DMS 273 (cell line): ENCODE data around the gene PYGB.
A peak's percentile ranks its signal among the peaks of the same experiment; 100 is the strongest.

Source experiments
- DNase-seq: peaks from one replicate; lab custom pipeline; 2025; ENCODE audit not compliant: unreplicated experiment; lab: John Stamatoyannopoulos, UW

Gene PYGB

DNA sequence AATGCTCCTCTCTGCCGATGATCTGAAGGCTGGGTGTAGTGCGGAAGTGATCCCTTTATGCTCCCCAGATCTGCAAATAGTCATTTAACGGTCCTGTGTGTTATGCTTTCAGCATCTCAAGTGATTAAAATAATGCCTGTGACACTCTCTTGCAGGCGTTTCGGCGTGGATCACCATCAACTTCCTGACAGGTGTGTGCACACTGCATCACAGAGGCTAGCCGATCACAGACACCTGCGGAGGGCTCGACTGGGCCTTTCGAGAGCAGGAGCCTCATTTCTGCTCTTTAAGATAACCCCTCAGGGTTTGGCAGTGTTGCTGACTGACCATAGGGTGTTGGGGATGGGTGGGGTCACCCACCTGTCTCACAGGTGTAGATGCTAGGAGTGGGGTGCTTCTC lies 32.4 kb upstream of the PYGB start:
- no peak for DNase-seq

GRCh38 chr20:25216199-25216945 lies 31.5 kb upstream of the PYGB start:
- DNase-seq, result no peak

DNA sequence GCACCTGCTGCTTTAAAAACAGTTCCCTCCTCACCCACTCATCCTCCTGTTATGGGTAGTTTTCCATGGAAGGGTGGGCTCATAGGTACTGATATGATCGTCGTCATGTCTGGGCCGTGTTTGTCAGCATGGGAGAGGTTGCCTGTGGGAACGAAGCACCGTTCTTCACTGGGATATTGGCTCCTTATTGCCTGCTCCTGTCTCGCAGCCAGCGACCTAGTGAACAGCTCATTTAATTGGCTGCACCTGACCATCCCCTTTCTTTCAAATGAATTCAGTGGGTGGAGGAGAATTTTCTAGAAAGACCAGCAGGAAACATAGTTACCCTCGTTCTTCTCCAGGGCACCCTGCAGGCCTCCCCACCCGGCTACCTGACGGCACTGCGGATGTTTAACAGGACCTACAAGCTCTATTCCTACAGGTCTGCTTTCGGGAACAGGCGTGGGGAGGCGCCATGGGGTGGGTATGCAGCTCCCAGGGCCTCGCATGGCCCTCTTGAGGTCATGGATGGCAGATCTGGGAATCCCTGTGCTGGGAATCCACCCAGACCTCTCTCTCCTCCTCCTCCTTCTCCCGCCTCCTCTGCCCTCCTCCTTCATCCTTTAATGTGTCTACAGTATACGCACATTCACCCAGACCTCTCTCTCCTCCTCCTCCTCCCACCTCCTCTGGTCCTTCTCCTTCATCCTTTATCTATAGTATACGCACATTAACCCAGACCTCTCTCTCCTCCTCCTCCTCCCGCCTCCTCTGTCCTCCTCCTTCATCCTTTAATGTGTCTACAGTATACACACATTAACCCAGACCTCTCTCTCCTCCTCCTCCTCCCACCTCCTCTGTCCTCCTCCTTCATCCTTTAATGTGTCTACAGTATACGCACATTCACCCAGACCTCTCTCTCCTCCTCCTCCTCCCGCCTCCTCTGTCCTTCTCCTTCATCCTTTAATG lies 30.4 kb upstream of the PYGB start:
- DNase-seq, result no peak

DNA sequence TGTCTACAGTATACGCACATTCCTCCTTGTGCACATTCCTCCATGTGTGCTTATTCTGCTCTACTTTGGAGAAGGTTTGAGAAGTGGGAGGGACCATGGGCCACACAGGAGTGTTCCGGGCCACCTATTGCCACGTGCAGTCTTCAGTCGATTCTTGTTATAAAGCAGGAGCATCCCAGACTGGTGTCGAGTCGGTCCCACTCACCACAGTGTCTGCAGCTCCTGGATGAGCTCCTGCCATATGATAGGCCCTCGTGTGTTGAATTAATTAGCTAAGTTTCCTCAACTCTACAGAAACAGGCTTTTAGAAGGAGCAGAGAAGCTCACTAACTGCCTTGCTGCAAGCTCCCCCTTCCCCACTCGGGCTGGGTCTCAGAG lies 29.8 kb upstream of the PYGB start:
- DNase-seq, result no peak

GRCh38 chr20:25218492-25218891 lies 29.4 kb upstream of the PYGB start:
- DNase-seq, result no peak

- no peak for DNase-seq
Observed at GRCh38 chr20:25219365-25219764, 28.5 kb upstream of the PYGB start.

DNA sequence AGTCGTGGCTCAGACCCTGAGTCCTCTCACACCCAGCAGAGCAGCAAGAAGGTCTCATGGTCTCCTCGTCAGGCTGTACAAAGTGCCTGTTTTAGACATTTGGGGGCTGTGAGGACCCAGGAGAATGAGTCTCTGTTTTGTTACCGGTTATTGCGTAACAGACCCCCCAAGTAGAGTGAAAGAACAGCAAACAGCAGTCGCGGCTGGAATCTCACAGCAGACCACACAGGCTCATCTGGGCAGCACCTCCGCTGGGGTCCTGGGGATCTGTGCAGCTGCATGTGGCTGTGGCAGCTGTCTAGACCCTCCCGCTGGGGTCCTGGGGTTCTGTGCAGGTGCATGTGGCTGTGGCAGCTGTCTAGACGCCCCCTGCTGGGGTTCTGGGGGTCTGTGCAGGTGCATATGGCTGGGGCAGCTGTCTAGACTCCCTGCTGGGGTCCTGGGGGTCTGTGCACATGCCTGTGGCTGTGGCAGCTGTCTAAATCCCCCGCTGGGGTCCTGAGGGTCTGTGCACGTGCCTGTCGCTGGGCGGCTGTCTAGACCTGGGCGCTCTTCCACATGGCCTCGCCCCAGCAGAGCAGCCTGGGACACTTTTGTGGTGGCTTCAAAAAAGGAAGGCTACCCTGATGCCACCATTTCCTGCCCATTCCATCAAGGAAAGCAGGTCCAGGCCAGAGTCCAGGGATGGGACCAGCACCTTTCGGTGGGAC lies 27.7 kb upstream of the PYGB start:
- peak; percentile 70 for DNase-seq

DNA sequence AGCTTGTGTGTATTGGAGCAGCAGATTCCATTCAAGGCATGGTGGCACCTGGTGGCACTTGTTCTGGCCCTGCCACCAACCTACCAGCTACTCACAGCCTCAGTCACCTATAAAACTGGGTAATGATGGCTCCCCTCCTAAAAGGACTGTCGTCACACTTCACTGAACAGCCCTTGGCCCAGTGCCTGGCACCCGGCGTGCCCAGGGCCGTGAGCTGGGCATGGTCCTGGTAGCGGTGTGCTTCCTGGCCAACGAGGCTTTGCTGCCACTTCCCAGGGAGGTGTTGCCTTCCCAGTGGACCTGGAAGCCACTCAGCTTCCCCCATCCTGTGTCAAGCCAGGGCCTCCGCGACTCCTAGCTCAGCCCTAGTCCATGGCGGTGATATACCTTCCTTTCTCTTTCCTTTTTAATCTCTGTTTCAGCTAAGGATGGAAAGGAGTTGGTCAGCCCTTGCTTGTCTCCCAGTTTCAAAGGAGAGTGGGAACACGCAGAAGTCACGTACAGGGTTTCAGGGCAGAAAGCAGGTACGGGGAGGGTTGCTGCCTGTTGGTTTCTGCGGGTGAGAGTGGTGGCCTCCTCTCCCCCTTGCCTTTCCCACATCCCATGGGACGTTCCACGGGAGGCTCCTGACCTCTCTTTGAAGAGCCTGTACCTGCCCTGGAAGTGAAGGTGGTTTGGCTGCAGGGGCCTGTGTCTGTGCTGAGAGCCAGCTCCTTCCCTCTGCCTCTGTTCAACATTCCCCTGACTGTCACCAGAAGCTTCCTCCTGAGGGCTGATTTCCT lies 26.9 kb upstream of the PYGB start:
- peak; percentile 28 for DNase-seq

GRCh38 chr20:25221592-25222460 lies 26.1 kb upstream of the PYGB start:
- DNase-seq, result no peak

DNA sequence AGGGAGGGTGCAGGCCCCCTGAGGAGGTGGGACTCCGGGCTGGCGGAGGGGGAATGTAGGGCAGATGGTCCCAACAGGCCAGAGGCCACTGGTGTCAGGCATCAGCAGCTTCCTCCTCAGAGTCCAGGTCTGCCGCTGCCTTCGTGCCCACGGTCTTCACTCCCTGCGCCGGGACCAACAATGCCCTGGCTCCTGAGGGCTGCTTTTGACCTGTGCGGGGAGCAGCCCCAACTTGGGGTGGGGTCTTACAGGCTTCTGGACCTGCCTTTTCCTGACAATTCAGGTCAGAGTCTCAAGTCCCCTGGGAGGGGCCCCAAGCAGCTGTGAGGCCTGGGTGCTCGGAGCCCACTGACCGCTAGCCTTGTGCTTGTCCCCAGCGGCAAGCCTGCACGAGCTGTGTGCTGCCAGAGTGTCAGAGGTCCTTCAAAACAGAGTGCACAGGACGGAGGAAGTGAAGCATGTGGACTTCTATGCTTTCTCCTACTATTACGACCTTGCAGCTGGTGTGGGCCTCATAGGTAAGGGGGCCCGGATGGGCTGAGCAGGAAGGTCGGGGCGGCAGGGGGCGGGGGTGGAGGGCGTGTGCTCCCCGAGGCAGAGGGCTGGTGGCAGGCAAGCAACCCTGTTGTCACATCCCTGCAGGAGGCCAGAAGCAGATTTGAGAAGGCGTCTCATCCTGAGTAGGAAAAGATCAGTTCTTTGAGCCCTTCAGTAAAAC lies 25.3 kb upstream of the PYGB start:
- DNase-seq, result no peak

DNA sequence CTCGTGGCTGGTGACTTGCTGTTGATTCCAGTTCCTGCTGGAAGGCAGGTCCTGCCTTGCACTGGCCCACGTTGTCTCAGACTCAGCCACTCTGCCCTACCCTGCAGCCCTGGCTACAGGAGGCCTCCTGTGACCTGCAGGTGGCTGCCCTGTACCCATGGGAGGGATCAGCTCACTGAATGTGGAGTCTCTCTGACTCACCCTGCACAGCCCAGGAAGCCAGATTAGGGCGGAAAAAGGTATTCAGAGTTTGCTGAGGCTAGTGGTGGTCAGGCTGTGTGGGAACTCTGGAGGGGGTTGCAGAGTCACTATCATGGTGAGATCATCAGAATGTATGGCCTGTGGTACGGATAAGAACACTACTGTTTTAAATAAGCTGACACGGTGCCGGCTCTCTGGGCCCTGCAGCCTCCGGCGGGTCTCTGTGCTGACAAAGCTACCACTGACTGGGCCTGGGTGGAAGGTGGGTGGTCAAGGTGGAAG lies 24.7 kb upstream of the PYGB start:
- DNase-seq, result no peak

GRCh38 chr20:25223765-25224720 lies 23.8 kb upstream of the PYGB start:
- DNase-seq, result no peak

DNA sequence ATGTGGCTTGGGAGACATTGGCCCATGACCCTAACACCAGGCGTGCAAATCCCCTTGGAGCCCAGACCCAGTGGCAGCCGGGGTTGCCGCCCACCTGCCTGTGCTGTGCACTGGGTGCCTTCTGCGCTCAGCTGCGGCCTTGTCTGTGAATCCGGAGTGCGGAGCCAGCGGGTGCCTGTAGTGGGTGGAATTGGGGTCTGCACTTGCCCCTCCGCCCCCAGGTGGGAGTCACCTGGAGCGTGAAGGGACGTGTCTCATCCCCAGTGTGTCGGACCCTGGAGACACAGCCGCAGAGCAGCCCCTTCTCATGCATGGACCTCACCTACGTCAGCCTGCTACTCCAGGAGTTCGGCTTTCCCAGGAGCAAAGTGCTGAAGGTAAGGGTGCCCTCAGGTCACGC lies 22.9 kb upstream of the PYGB start:
- DNase-seq, result no peak

DNA sequence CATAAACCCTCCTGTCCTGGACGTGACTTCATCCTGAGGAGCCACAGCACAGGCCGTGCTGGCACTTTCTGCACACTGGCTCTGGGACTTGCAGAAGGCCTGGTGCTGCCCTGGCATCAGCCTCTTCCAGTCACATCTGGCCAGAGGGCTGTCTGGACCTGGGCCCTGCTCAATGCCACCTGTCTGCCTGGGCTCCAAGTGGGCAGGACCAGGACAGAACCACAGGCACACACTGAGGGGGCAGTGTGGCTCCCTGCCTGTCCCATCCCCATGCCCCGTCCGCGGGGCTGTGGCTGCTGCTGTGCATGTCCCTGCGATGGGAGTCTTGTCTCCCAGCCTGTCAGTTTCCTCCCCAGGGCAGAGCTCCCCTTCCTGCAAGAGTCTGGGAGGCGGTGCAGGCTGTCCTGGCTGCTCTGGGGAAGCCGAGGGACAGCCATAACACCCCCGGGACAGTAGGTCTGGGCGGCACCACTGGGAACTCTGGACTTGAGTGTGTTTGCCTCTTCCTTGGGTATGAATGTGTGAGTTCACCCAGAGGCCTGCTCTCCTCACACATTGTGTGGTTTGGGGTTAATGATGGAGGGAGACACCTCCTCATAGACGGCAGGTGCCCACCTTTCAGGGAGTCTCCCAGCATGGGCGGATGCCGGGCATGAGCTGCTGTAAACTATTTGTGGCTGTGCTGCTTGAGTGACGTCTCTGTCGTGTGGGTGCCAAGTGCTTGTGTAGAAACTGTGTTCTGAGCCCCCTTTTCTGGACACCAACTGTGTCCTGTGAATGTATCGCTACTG lies 22.0 kb upstream of the PYGB start:
- DNase-seq, result no peak

GRCh38 chr20:25226433-25227316 lies 21.2 kb upstream of the PYGB start:
- DNase-seq, result no peak

GRCh38 chr20:25227317-25227831 lies 20.5 kb upstream of the PYGB start:
- DNase-seq, result peak; percentile 74
